Chondrocyte (in vitro differentiated cells): ENCODE data around the gene RASD1. TPM values are rescaled to one million over a fixed set of nuclear protein-coding genes. Genes with fewer than 3 reads are reported as not detected.

ENCODE experiments used
- DNase-seq: peaks from one replicate; pipeline ENCODE4 v3.0.0; 2021; ENCODE audit warnings: mixed read lengths, low spot score
- H3K27ac Mint-ChIP-seq: one replicate; pipeline ENCODE4 v1.8.0; 2021; ENCODE audit warnings: mild to moderate bottlenecking, moderate library complexity, mixed read lengths; ENCODE audit not compliant: unreplicated experiment
- H3K27me3 Mint-ChIP-seq: 2 replicates; pipeline ENCODE4 v1.8.0; 2021; ENCODE audit warnings: low read depth, mixed read lengths
- H3K36me3 Mint-ChIP-seq: 2 replicates; pipeline ENCODE4 v1.8.0; 2021; ENCODE audit warnings: low read depth, mixed read lengths
- H3K4me1 Mint-ChIP-seq: 2 replicates; pipeline ENCODE4 v1.8.0; 2021; ENCODE audit warnings: low read depth, mild to moderate bottlenecking, mixed read lengths
- H3K4me3 Mint-ChIP-seq: one replicate; pipeline ENCODE4 v1.8.0; 2021; ENCODE audit warnings: mild to moderate bottlenecking, moderate library complexity, mixed read lengths; ENCODE audit not compliant: unreplicated experiment
- H3K9me3 Mint-ChIP-seq: 2 replicates; pipeline ENCODE4 v1.8.0; 2021; ENCODE audit warnings: low read depth, mixed read lengths
- CTCF ChIP-seq: fragments of 200-600 bp; sonication (generic); IDR thresholded peaks from 2 replicates; pipeline ENCODE4 v1.5.0; 2021; ENCODE audit warnings: antibody characterized with exemption, mild to moderate bottlenecking, moderate library complexity
- total RNA-seq: library from RNA; stranded (reverse); gene quantifications from 3 replicates; pipeline ENCODE4 v1.2.1, GENCODE V29; 2021

The RASD1 gene
- total RNA-seq, 1 donor from 2014 or later, result 0.42 TPM

GRCh38 chr17:17463821-17464220 is 32.4 kb downstream of the RASD1 start:
- no peak overlapping the region for H3K4me3 Mint-ChIP-seq

GRCh38 chr17:17462048-17462824 is 34.0 kb downstream of the RASD1 start:
- H3K9me3 Mint-ChIP-seq, result peaks cover 8% of the 10 kb centered on the region
- no peaks in the 10 kb centered on the region for H3K4me1 Mint-ChIP-seq
- no peaks in the 10 kb centered on the region for H3K36me3 Mint-ChIP-seq
- H3K27ac Mint-ChIP-seq, result no peak overlapping the region
- TF ChIP-seq CTCF, result no peak
- H3K27me3 Mint-ChIP-seq, result peaks cover 33% of the 10 kb centered on the region
- H3K4me3 Mint-ChIP-seq, result no peak overlapping the region
- no peak for DNase-seq

More at GRCh38 chr17:17463821-17464220, 32.4 kb downstream of the RASD1 start:
- Mint-ChIP-seq H3K9me3 (peaks cover 8% of the 10 kb centered on the region), H3K36me3 (no peaks in the 10 kb centered on the region), H3K27me3 (peaks cover 34% of the 10 kb centered on the region), H3K27ac (no peak overlapping the region), H3K4me1 (no peaks in the 10 kb centered on the region)
- no peak for TF ChIP-seq CTCF
- DNase-seq, result no peak

GRCh38 chr17:17460038-17460437 is 36.2 kb downstream of the RASD1 start:
- no peaks in the 10 kb centered on the region for H3K36me3 Mint-ChIP-seq
- H3K27me3 Mint-ChIP-seq, result peaks cover 25% of the 10 kb centered on the region
- no peak overlapping the region for H3K4me3 Mint-ChIP-seq
- no peak for TF ChIP-seq CTCF
- no peaks in the 10 kb centered on the region for H3K4me1 Mint-ChIP-seq
- H3K27ac Mint-ChIP-seq, result no peak overlapping the region
- DNase-seq, result no peak
- peaks cover 8% of the 10 kb centered on the region for H3K9me3 Mint-ChIP-seq

GRCh38 chr17:17457680-17458079 is 38.5 kb downstream of the RASD1 start:
- Mint-ChIP-seq H3K36me3 (no peaks in the 10 kb centered on the region), H3K9me3 (peaks cover 8% of the 10 kb centered on the region), H3K27ac (no peak overlapping the region), H3K4me3 (no peak overlapping the region), H3K27me3 (peaks cover 15% of the 10 kb centered on the region), H3K4me1 (no peaks in the 10 kb centered on the region)
- no peak for TF ChIP-seq CTCF
- no peak for DNase-seq

GRCh38 chr17:17456251-17456650 is 39.9 kb downstream of the RASD1 start:
- no peak for DNase-seq
- no peaks in the 10 kb centered on the region for H3K4me1 Mint-ChIP-seq
- no peak overlapping the region for H3K4me3 Mint-ChIP-seq
- H3K27ac Mint-ChIP-seq, result no peak overlapping the region
- H3K9me3 Mint-ChIP-seq, result peaks cover 8% of the 10 kb centered on the region
- no peak for TF ChIP-seq CTCF
- H3K27me3 Mint-ChIP-seq, result peaks cover 16% of the 10 kb centered on the region
- H3K36me3 Mint-ChIP-seq, result no peaks in the 10 kb centered on the region
